OCI-LY3 (cell line): ENCODE results near the gene CARD6.
"Not testable (repeated sequence)": the region's sequence is repeated elsewhere in the genome, so short reads cannot be mapped to it uniquely, and the experiment has no call there.

Experiments
- H2AFZ ChIP-seq: fragments of 200-600, 300-600 bp; shearing (Covaris generic); 2 replicates; pipeline ENCODE4 v1.6.0; 2014; ENCODE audit warnings: antibody characterized with exemption, low read depth, low read length
- H3K27ac ChIP-seq: fragments of 200-600, 300-600 bp; sonication (generic); 2 replicates; pipeline ENCODE4 v1.5.1; 2014; ENCODE audit warnings: mild to moderate bottlenecking, low read length, moderate library complexity, mixed read lengths
- H3K27me3 ChIP-seq: fragments of 200-600, 300-600 bp; sonication (generic); 2 replicates; pipeline ENCODE4 v1.6.1; 2014; ENCODE audit warnings: low read depth, low read length, mixed read lengths
- H3K36me3 ChIP-seq: fragments of 200-600, 300-600 bp; sonication (generic); replicated peaks from 2 replicates; pipeline ENCODE3; 2014; ENCODE audit warnings: low read depth, low read length, mixed read lengths
- H3K4me1 ChIP-seq: fragments of 300-600, 200-600 bp; sonication (generic); 2 replicates; pipeline ENCODE4 v1.6.1; 2014; ENCODE audit warnings: low read length, mixed read lengths
- H3K4me2 ChIP-seq: fragments of 200-600, 300-600 bp; sonication (generic); 2 replicates; pipeline ENCODE4 v1.6.1; 2014; ENCODE audit warnings: low read length, mixed read lengths
- H3K4me3 ChIP-seq: fragments of 300-600, 200-600 bp; sonication (generic); 2 replicates; pipeline ENCODE4 v1.5.1; 2014; ENCODE audit warnings: antibody characterized with exemption, mild to moderate bottlenecking, low read length, moderate library complexity
- H3K79me2 ChIP-seq: fragments of 300-600, 200-600 bp; shearing (Covaris generic); 2 replicates; pipeline ENCODE4 v1.6.1; 2014; ENCODE audit warnings: mild to moderate bottlenecking, low read length, mixed read lengths
- H3K9ac ChIP-seq: fragments of 300-600, 200-600 bp; shearing (Covaris generic); 2 replicates; pipeline ENCODE4 v1.6.0; 2014; ENCODE audit warnings: mild to moderate bottlenecking, low read length, moderate library complexity
- H3K9me3 ChIP-seq: fragments of 200-600, 300-600 bp; shearing (Covaris generic); 2 replicates; pipeline ENCODE4 v1.6.1; 2014; ENCODE audit warnings: low read length, mixed read lengths; ENCODE audit not compliant: insufficient read depth
- H4K20me1 ChIP-seq: fragments of 200-600, 300-600 bp; sonication (generic); 2 replicates; pipeline ENCODE4 v1.6.1; 2016; ENCODE audit warnings: low read length, mixed read lengths; ENCODE audit not compliant: insufficient read depth
- EZH2phosphoT487 ChIP-seq: fragments of 200-600 bp; shearing (Covaris generic); IDR thresholded peaks from 2 replicates; pipeline ENCODE4 v1.6.1; 2018; ENCODE audit warnings: antibody characterized with exemption, mixed run types, low read depth
- TF ChIP-seq, protein P1 (sequence below): fragments of 200-600, 300-600 bp; sonication (generic); IDR thresholded peaks from 2 replicates; pipeline ENCODE4 v1.5.1; 2014; ENCODE audit warnings: antibody characterized with exemption, low read length, low read depth

The CARD6 gene

DNA sequence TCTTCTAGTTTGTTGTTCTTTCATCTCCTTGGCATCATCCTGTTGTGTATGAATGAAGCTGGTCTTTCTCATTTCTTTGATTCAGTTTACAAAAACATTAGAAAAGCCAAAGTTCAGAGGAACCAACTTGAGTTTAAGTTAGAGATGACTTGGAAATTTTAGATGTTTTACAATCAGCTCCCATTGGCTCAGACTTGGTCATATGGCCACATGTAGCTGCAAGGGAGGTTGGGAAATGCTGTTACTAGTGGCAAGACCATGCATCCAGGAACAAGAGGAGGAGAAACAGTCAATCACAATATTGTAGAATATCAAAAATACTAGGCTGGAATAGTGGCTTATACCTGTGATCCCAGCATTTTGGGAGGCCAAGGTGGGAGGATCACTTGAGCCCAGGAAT, 19.5 kb downstream of the CARD6 start:
- Histone ChIP-seq H3K9ac (no peak overlapping the region), H2AFZ (no peak overlapping the region), H4K20me1 (no peaks in the 10 kb centered on the region), H3K79me2 (no peaks in the 10 kb centered on the region), H3K27ac (no peak overlapping the region), H3K27me3 (no peaks in the 10 kb centered on the region), H3K36me3 (no peaks in the 10 kb centered on the region), H3K4me1 (no peaks in the 10 kb centered on the region), H3K4me2 (no peak overlapping the region), H3K4me3 (no peak overlapping the region), H3K9me3 (no peaks in the 10 kb centered on the region)
- no peak for TF ChIP-seq EZH2phosphoT487
- TF ChIP-seq, protein P1, sequence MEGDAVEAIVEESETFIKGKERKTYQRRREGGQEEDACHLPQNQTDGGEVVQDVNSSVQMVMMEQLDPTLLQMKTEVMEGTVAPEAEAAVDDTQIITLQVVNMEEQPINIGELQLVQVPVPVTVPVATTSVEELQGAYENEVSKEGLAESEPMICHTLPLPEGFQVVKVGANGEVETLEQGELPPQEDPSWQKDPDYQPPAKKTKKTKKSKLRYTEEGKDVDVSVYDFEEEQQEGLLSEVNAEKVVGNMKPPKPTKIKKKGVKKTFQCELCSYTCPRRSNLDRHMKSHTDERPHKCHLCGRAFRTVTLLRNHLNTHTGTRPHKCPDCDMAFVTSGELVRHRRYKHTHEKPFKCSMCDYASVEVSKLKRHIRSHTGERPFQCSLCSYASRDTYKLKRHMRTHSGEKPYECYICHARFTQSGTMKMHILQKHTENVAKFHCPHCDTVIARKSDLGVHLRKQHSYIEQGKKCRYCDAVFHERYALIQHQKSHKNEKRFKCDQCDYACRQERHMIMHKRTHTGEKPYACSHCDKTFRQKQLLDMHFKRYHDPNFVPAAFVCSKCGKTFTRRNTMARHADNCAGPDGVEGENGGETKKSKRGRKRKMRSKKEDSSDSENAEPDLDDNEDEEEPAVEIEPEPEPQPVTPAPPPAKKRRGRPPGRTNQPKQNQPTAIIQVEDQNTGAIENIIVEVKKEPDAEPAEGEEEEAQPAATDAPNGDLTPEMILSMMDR = no peak

DNA sequence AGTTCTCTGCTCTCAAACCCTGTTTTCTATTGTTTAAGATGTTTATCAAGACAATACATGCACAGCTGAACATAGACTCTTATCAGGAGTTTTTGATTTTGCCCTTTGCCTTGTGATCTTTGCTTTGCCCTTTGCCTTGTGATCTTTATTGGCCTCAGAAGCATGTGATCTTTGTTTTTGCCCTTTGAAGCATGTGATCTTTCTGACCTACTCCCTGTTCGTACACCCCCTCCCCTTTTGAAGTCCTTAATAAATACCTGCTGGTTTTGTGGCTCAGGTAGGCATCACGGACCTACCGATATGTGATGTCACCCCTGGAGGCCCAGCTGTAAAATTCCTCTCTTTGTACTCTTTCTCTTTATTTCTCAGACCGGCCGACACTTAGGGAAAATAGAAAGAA, 23.8 kb downstream of the CARD6 start:
- not testable (repeated sequence) for H3K9ac ChIP-seq, H3K4me1 ChIP-seq, H3K27ac ChIP-seq, H3K36me3 ChIP-seq, H3K4me2 ChIP-seq, H3K79me2 ChIP-seq, H4K20me1 ChIP-seq, H3K9me3 ChIP-seq, H2AFZ ChIP-seq, H3K27me3 ChIP-seq, H3K4me3 ChIP-seq

DNA sequence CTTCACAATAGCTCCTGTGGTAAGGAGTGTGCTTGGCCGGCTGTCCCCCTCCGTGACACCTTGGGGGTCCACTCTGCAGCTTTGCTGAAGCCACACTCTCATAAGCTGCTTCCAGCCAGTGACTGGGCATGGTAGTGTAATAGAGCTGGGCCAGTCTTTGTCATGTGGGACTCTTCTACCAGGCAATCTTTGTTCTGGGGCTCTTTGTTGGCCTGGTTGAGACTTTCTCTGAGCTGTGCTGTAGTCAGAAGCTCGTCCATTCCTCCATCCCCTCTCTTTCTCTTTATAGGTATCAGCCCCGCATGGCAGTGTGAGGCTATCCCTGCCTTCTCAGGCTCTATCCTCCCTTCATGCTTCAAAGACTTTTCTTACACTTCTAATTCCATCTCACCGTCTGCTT, 25.7 kb downstream of the CARD6 start:
- no peaks in the 10 kb centered on the region for H3K36me3 ChIP-seq
- H3K9me3 ChIP-seq = no peaks in the 10 kb centered on the region
- no peak for TF ChIP-seq EZH2phosphoT487
- TF ChIP-seq, protein P1 = no peak
- H2AFZ ChIP-seq = no peak overlapping the region
- H3K79me2 ChIP-seq = no peaks in the 10 kb centered on the region
- no peak overlapping the region for H3K9ac ChIP-seq
- H4K20me1 ChIP-seq = no peaks in the 10 kb centered on the region
- H3K27me3 ChIP-seq = no peaks in the 10 kb centered on the region
- no peak overlapping the region for H3K4me3 ChIP-seq
- H3K4me1 ChIP-seq = peaks cover 2% of the 10 kb centered on the region
- H3K27ac ChIP-seq = no peak overlapping the region
- no peak overlapping the region for H3K4me2 ChIP-seq

DNA sequence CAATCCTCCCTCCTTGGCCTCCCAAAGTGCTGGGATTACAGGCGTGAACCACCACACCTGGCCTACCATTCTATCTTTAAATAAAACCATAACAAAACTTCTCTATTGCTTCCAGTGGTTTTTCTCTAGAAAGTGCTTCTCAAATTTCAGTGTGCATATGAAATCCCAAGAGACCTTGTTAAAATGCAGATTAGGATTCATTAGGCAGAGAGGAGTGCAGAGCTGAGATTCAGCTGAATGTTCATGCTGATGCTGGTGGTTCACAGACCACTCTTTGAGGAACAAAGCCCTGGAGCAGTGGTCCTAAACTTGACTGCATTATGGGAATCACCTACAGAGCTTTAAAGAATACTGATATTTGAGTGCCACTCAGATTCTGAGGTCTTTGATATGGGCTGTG, 28.2 kb downstream of the CARD6 start:
- Histone ChIP-seq H3K27me3 (no peaks in the 10 kb centered on the region), H3K4me1 (peaks cover 23% of the 10 kb centered on the region), H3K36me3 (no peaks in the 10 kb centered on the region), H3K27ac (no peak overlapping the region), H2AFZ (no peak overlapping the region), H3K79me2 (no peaks in the 10 kb centered on the region), H3K4me3 (no peak overlapping the region), H3K9me3 (no peaks in the 10 kb centered on the region), H3K9ac (no peak overlapping the region), H3K4me2 (no peak overlapping the region), H4K20me1 (no peaks in the 10 kb centered on the region)
- TF ChIP-seq, protein P1 = no peak
- TF ChIP-seq EZH2phosphoT487 = no peak

DNA sequence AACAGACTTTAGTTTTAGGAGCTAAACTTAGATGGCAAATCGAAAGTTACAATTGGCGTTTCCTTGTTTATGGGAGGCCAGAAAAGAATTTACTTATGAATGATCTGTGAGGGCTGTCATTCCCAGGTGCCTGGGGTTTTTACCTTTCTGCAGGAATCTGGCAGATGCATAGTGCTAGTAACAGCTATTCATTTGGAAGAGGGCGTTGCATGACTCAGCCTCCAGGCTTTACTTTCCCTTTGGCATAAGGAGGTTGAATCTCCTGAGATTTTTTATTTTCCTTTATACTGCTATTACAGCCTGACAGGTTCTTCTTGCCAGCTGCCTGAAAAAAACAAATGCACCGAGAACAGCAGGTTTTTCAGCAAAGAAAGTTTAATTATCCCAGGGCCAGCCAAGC, 30.0 kb downstream of the CARD6 start:
- no peak overlapping the region for H3K27ac ChIP-seq

DNA sequence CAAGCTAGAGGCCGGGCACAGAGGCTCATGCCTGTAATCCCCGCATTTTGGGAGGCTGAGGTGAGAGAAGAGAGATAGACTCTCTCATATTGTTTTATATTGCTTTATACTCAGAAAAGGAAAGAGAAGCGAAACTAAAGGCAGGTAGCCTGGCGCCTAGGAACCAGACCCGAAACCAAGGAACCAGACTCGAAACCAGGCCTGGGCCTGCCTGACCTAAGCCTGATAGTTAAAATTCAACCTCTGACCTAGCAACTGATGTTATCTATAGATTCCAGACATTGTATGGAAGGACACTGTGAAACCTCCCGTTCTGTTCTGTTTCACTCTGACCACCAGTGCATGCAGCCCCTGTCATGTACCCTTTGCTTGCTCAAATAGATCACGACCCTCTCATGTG, 31.1 kb downstream of the CARD6 start:
- H4K20me1 ChIP-seq, H3K79me2 ChIP-seq, H2AFZ ChIP-seq, H3K9ac ChIP-seq, H3K36me3 ChIP-seq, H3K27me3 ChIP-seq, H3K9me3 ChIP-seq, H3K27ac ChIP-seq: not testable (repeated sequence)
- H3K4me1 ChIP-seq = peaks cover 23% of the 10 kb centered on the region
- peak overlapping the region; percentile 51 for H3K4me2 ChIP-seq
- peak overlapping the region; percentile 18; the same call in 1 of the 2 replicates for H3K4me3 ChIP-seq

More for the DNA sequence above, 30.0 kb downstream of the CARD6 start:
- no peak overlapping the region for H2AFZ ChIP-seq
- TF ChIP-seq, protein P1 = no peak
- no peak for TF ChIP-seq EZH2phosphoT487
- H3K4me2 ChIP-seq = no peak overlapping the region
- no peak overlapping the region for H3K4me3 ChIP-seq
- H3K9ac ChIP-seq = no peak overlapping the region
- no peaks in the 10 kb centered on the region for H3K9me3 ChIP-seq
- H3K79me2 ChIP-seq = no peaks in the 10 kb centered on the region
- H3K4me1 ChIP-seq = peaks cover 23% of the 10 kb centered on the region
- no peaks in the 10 kb centered on the region for H3K36me3 ChIP-seq
- H3K27me3 ChIP-seq = no peaks in the 10 kb centered on the region
- no peaks in the 10 kb centered on the region for H4K20me1 ChIP-seq
